ENCODE results near the gene TACC3.

The TACC3 gene

GRCh38 chr4:1746919-1747602, 25.7 kb downstream of the TACC3 start:
- DNase-seq (ENCODE audit: low read depth in 2 of 2) = no peak

GRCh38 chr4:1747603-1747967, 26.3 kb downstream of the TACC3 start:
- DNase-seq (ENCODE audit: low read depth in 2 of 2) = no peak

- peak in 1 of 2 experiments; percentile 15 for DNase-seq (ENCODE audit: low read depth in 2 of 2)
Measured at GRCh38 chr4:1748465-1748995, 27.2 kb downstream of the TACC3 start.

- no peak for DNase-seq (ENCODE audit: low read depth in 2 of 2)
Measured at GRCh38 chr4:1749370-1749769, 28.0 kb downstream of the TACC3 start.

GRCh38 chr4:1749826-1750225, 28.5 kb downstream of the TACC3 start:
- DNase-seq (ENCODE audit: low read depth in 2 of 2) = no peak

- no peak for DNase-seq (ENCODE audit: low read depth in 2 of 2)
Measured at GRCh38 chr4:1750381-1751154, 29.2 kb downstream of the TACC3 start.

GRCh38 chr4:1751155-1751918, 30.0 kb downstream of the TACC3 start:
- DNase-seq (ENCODE audit: low read depth in 2 of 2) = no peak

GRCh38 chr4:1751919-1752283, 30.6 kb downstream of the TACC3 start:
- DNase-seq (ENCODE audit: low read depth in 2 of 2) = no peak

- DNase-seq (ENCODE audit: low read depth in 2 of 2) = no peak
Measured at GRCh38 chr4:1752284-1753041, 31.1 kb downstream of the TACC3 start.

GRCh38 chr4:1753294-1753696, 32.0 kb downstream of the TACC3 start:
- no peak for DNase-seq (ENCODE audit: low read depth in 2 of 2)

GRCh38 chr4:1753697-1754311, 32.5 kb downstream of the TACC3 start:
- DNase-seq (ENCODE audit: low read depth in 2 of 2) = no peak

- DNase-seq (ENCODE audit: low read depth in 2 of 2) = no peak
Measured at GRCh38 chr4:1754336-1754735, 33.0 kb downstream of the TACC3 start.

GRCh38 chr4:1755297-1755696, 34.0 kb downstream of the TACC3 start:
- DNase-seq (ENCODE audit: low read depth in 2 of 2) = no peak

GRCh38 chr4:1756079-1756478, 34.8 kb downstream of the TACC3 start:
- DNase-seq (ENCODE audit: low read depth in 2 of 2) = no peak

GRCh38 chr4:1756893-1757779, 35.8 kb downstream of the TACC3 start:
- no peak for DNase-seq (ENCODE audit: low read depth in 2 of 2)

- no peak for DNase-seq (ENCODE audit: low read depth in 2 of 2)
Measured at GRCh38 chr4:1757836-1758235, 36.5 kb downstream of the TACC3 start.

GRCh38 chr4:1758306-1759121, 37.2 kb downstream of the TACC3 start:
- no peak for DNase-seq (ENCODE audit: low read depth in 2 of 2)

- no peak for DNase-seq (ENCODE audit: low read depth in 2 of 2)
Measured at GRCh38 chr4:1759170-1759817, 38.0 kb downstream of the TACC3 start.

GRCh38 chr4:1759818-1760223, 38.5 kb downstream of the TACC3 start:
- DNase-seq (ENCODE audit: low read depth in 2 of 2) = no peak
